MM.1S (cell line): Measurements from ENCODE around the gene SS18L1.

ENCODE experiments used
- EZH2phosphoT487 ChIP-seq: fragments of 300-600 bp; sonication (generic); IDR thresholded peaks from 2 replicates; pipeline ENCODE4 v1.6.1; 2018; ENCODE audit warnings: antibody characterized with exemption, low read length
- TF ChIP-seq, protein P1 (sequence below): fragments of 300-600 bp; sonication (generic); IDR thresholded peaks from 2 replicates; pipeline ENCODE4 v1.5.1; 2016; ENCODE audit warnings: antibody characterized with exemption, low read length, mixed read lengths

GRCh38 chr20:62168890-62169435 is 25.4 kb downstream of the SS18L1 start:
- TF ChIP-seq, protein P1, sequence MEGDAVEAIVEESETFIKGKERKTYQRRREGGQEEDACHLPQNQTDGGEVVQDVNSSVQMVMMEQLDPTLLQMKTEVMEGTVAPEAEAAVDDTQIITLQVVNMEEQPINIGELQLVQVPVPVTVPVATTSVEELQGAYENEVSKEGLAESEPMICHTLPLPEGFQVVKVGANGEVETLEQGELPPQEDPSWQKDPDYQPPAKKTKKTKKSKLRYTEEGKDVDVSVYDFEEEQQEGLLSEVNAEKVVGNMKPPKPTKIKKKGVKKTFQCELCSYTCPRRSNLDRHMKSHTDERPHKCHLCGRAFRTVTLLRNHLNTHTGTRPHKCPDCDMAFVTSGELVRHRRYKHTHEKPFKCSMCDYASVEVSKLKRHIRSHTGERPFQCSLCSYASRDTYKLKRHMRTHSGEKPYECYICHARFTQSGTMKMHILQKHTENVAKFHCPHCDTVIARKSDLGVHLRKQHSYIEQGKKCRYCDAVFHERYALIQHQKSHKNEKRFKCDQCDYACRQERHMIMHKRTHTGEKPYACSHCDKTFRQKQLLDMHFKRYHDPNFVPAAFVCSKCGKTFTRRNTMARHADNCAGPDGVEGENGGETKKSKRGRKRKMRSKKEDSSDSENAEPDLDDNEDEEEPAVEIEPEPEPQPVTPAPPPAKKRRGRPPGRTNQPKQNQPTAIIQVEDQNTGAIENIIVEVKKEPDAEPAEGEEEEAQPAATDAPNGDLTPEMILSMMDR, result no peak
- no peak for TF ChIP-seq EZH2phosphoT487
